Kidney (tissue), 14 donors: Measurements from ENCODE around the gene ATL2. TPM values are rescaled to one million over a fixed set of nuclear protein-coding genes. Genes with fewer than 3 reads are reported as not detected.

Experiments
- DNase-seq, 5 donors: peaks; one replicate each; pipeline ENCODE4 v3.0.0-alpha.2; 2013 to 2020
- FAIRE-seq: peaks from 2 replicates; lab custom pipeline; 2012; peaks lifted over from hg19 to GRCh38; lab: Jason Lieb, UNC
- H3K27ac ChIP-seq, 2 donors: one replicate each; pipeline ENCODE4 v1.7.0; 2013; ENCODE audit warnings: low read depth in 2 of 2, low read length in 2 of 2, inconsistent platforms in 1 of 2
- H3K27me3 ChIP-seq: one replicate; pipeline ENCODE4 v1.7.1; 2013; ENCODE audit warnings: low read length, inconsistent platforms; ENCODE audit not compliant: control insufficient read depth, insufficient read depth
- H3K36me3 ChIP-seq, 3 donors: one replicate each; pipeline versions ENCODE4 v1.7.0 to v1.7.1; 2013; ENCODE audit warnings: low read length in 3 of 3, control low read depth in 1 of 3, inconsistent platforms in 1 of 3; ENCODE audit not compliant: insufficient read depth in 3 of 3, control insufficient read depth in 2 of 3
- H3K4me1 ChIP-seq, 3 donors: one replicate each; pipeline versions ENCODE4 v1.7.0 to v1.7.1; 2013; ENCODE audit warnings: low read length in 3 of 3, inconsistent platforms in 1 of 3, low read depth in 1 of 3; ENCODE audit not compliant: control insufficient read depth in 2 of 3, insufficient read depth in 2 of 3
- H3K4me3 ChIP-seq, 3 donors: one replicate each; pipeline versions ENCODE4 v1.7.0 to v1.8.1; 2013; ENCODE audit warnings: low read length in 3 of 3, control low read depth in 1 of 3, inconsistent platforms in 1 of 3
- H3K9ac ChIP-seq, 3 donors: one replicate each; pipeline versions ENCODE4 v1.7.0 to v1.7.1; 2013; ENCODE audit warnings: low read length in 3 of 3, control low read depth in 1 of 3, inconsistent platforms in 1 of 3
- H3K9me3 ChIP-seq, 3 donors: one replicate each; pipeline versions ENCODE4 v1.7.0 to v1.7.1; 2013; ENCODE audit warnings: low read length in 3 of 3, control low read depth in 1 of 3, inconsistent platforms in 1 of 3; ENCODE audit not compliant: control insufficient read depth in 2 of 3, insufficient read depth in 1 of 3
- intact Hi-C: fragments of 100-400 bp; cut with DNase I; formaldehyde crosslinking; loops from one replicate; pipeline ENCODE4 v1.11.1; 2022
- polyA plus RNA-seq: library from polyadenylated mRNA; stranded (reverse); fragments of 350-450 nt; fragmentation: Illumina TruSeq; extraction: RNeasy Lipid Tissue Mini Kit (QIAGEN cat#74804); gene quantifications from one replicate; pipeline ENCODE4 v1.2.3, GENCODE V29; 2014; ENCODE audit warnings: low read depth, low replicate concordance; ENCODE audit not compliant: insufficient read depth
- total RNA-seq: library from RNA; stranded (reverse); fragmentation: NEBNext Ultra II Directional; extraction: Animal tissue kit (Norgen Biotek cat#: 25700); gene quantifications from one replicate; pipeline ENCODE4 v1.2.1, GENCODE V29; 2021
- TF ChIP-seq, protein P1 (sequence below): IDR thresholded peaks from 3 replicates; pipeline ENCODE4 v1.5.1; 2012; ENCODE audit warnings: mild to moderate bottlenecking, moderate library complexity, borderline replicate concordance; ENCODE audit not compliant: insufficient read depth; ENCODE audit errors: extremely low read depth
- donor health status: control.
- donor health status: control.
- donor health status: control.
- donor health status: control.
- donor health status: control.
- donor health status: DM: yes; HTN: yes; CAD: no.
- donor health status: Normal renal cell carcinoma (clear cell type).

ATL2 gene
- total and polyA plus RNA-seq, 2 donors from 2014 or later = 22.0 to 52.1 TPM

- Histone ChIP-seq H3K9ac (no peak overlapping the region), H3K4me3 (no peak overlapping the region), H3K4me1 (peaks cover 0 to 3% (median 0%) of the 10 kb centered on the region in 3 donors), H3K36me3 (no peaks in the 10 kb centered on the region), H3K27ac (peak overlapping the region; percentile 16 to 51), H3K9me3 (peaks cover 0 to 2% (median 0%) of the 10 kb centered on the region in 3 donors), H3K27me3 (no peaks in the 10 kb centered on the region)
- FAIRE-seq = no peak
- intact Hi-C loops = loop anchor here (10.0 kb wide), 1 partner anchor 192 kb away; the partner anchor contains the start of gene CYP1B1
- TF ChIP-seq, protein P1, sequence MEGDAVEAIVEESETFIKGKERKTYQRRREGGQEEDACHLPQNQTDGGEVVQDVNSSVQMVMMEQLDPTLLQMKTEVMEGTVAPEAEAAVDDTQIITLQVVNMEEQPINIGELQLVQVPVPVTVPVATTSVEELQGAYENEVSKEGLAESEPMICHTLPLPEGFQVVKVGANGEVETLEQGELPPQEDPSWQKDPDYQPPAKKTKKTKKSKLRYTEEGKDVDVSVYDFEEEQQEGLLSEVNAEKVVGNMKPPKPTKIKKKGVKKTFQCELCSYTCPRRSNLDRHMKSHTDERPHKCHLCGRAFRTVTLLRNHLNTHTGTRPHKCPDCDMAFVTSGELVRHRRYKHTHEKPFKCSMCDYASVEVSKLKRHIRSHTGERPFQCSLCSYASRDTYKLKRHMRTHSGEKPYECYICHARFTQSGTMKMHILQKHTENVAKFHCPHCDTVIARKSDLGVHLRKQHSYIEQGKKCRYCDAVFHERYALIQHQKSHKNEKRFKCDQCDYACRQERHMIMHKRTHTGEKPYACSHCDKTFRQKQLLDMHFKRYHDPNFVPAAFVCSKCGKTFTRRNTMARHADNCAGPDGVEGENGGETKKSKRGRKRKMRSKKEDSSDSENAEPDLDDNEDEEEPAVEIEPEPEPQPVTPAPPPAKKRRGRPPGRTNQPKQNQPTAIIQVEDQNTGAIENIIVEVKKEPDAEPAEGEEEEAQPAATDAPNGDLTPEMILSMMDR = no peak
- DNase-seq = no peak
Observed at GRCh38 chr2:38266382-38267061, 110.6 kb downstream of the ATL2 start.

- FAIRE-seq (no peak), DNase-seq (no peak)
- TF ChIP-seq, protein P1 = no peak
- no peak overlapping the region for H3K4me3 ChIP-seq
- no peaks in the 10 kb centered on the region for H3K27me3 ChIP-seq
- intact Hi-C loops = loop anchor here (10.0 kb wide), 1 partner anchor 191 kb away; the partner anchor contains the start of gene CYP1B1
- H3K9ac ChIP-seq = no peak overlapping the region
- peaks cover 0 to 3% (median 0%) of the 10 kb centered on the region in 3 donors for H3K4me1 ChIP-seq
- peak overlapping the region in 1 of 2 donors; percentile 55 for H3K27ac ChIP-seq
- H3K36me3 ChIP-seq = no peaks in the 10 kb centered on the region
- H3K9me3 ChIP-seq = peaks cover 0 to 2% (median 0%) of the 10 kb centered on the region in 3 donors
Observed at GRCh38 chr2:38265461-38265860, 111.6 kb downstream of the ATL2 start.

- no peaks in the 10 kb centered on the region for H3K36me3 ChIP-seq
- H3K9me3 ChIP-seq = peaks cover 0 to 2% (median 0%) of the 10 kb centered on the region in 3 donors
- no peak overlapping the region for H3K27ac ChIP-seq
- H3K27me3 ChIP-seq = no peaks in the 10 kb centered on the region
- FAIRE-seq (no peak), DNase-seq (peak in 3 of 5 donors; percentile 71 to 97 (median 94))
- no peak overlapping the region for H3K9ac ChIP-seq
- intact Hi-C loops = loop anchor here (10.0 kb wide), 1 partner anchor 190 kb away; the partner anchor contains the start of gene CYP1B1
- H3K4me1 ChIP-seq = peaks cover 0 to 3% (median 0%) of the 10 kb centered on the region in 3 donors
- no peak overlapping the region for H3K4me3 ChIP-seq
- TF ChIP-seq, protein P1 = no peak
Observed at GRCh38 chr2:38264396-38265221, 112.5 kb downstream of the ATL2 start.
